ENCODE results near the gene MAF.

The MAF gene

DNA sequence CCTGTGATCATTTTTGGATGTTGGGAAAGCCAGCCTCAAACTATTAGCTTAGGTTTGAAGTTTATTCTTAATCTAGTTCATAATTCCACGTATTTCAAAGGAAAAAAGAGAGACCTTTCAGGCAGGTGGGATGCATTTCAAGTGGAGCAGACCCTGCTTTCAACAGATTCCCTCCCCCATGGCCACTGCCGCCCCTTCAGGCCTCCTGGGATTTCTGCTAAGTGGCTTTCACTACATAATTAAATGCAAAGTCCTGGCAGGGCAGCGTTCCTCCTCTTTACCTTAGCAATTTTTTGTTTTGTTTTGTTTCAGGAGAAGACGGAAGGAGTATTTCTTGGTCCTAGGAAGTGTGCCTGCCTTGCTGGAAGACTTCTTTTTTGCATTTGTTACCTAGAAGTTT is 36.6 kb downstream of the MAF start:
- TF ChIP-seq, protein P1, sequence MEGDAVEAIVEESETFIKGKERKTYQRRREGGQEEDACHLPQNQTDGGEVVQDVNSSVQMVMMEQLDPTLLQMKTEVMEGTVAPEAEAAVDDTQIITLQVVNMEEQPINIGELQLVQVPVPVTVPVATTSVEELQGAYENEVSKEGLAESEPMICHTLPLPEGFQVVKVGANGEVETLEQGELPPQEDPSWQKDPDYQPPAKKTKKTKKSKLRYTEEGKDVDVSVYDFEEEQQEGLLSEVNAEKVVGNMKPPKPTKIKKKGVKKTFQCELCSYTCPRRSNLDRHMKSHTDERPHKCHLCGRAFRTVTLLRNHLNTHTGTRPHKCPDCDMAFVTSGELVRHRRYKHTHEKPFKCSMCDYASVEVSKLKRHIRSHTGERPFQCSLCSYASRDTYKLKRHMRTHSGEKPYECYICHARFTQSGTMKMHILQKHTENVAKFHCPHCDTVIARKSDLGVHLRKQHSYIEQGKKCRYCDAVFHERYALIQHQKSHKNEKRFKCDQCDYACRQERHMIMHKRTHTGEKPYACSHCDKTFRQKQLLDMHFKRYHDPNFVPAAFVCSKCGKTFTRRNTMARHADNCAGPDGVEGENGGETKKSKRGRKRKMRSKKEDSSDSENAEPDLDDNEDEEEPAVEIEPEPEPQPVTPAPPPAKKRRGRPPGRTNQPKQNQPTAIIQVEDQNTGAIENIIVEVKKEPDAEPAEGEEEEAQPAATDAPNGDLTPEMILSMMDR (IDR thresholded peaks at IDR 0.05; ENCODE audit: low read depth, low read length), result no peak
- H3K4me1 ChIP-seq, result no peaks in the 10 kb centered on the region
- no peak for DNase-seq
- no peaks in the 10 kb centered on the region; the same call in 1 of the 2 replicates for H3K9me3 ChIP-seq
- H3K4me3 ChIP-seq (ENCODE audit: low read depth, low read length), result no peak overlapping the region
- no peaks in the 10 kb centered on the region for H3K36me3 ChIP-seq
- no peaks in the 10 kb centered on the region for H3K27me3 ChIP-seq

DNA sequence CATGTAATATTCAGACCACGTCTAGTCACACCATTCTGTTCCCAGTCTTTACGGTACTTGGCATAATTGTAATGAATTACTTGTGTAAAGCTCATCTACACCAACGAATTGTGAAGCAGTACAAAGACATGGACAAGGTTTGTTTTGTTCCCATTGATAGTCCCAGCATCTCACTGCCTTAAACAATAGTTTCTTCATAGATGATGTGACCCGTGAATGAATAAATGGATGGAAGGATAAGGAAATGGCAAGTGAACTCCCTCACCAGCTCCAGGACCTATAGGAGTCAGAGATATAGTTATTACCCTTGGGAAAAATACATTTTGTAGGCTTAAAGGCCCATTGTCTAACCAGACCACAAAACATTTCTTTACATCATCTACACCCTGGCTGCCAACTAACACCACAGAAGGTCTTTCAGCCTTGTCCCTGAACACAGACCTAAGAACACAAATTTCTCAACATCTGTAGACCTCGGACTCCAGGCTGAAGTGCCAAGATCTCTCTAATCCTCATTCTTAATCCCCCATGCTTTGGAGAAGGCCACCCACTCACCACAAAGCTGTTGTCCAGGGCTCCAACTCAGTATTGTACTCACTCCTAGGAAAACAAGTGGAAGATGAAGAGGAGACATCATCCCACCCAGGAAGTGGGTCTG is 38.2 kb downstream of the MAF start:
- H3K4me1 ChIP-seq, result no peaks in the 10 kb centered on the region
- H3K4me3 ChIP-seq (ENCODE audit: low read depth, low read length), result no peak overlapping the region
- H3K36me3 ChIP-seq, result no peaks in the 10 kb centered on the region
- H3K27me3 ChIP-seq, result no peaks in the 10 kb centered on the region
- no peak for DNase-seq
- no peaks in the 10 kb centered on the region for H3K9me3 ChIP-seq
- TF ChIP-seq, protein P1 (IDR thresholded peaks at IDR 0.05; ENCODE audit: low read depth, low read length), result no peak

DNA sequence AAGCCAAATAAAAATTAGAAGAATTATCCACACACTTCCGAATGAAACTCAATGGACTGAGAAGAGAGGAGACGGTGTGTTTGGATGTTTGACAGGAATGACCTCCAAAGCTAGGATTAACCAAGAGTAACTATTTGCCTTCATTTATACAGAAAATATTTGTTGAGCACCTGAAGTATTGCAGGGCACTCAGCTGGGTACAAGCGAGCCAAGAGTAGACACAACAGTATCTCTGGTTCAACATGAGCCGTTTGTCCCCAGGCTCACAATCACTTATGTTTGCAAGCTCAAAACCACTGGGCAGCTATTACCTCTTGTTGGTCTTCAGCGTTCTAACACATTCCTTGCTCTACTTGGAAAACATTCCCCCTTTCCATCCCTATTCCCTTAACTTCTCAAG is 38.8 kb downstream of the MAF start:
- no peak overlapping the region for H3K4me3 ChIP-seq (ENCODE audit: low read depth, low read length)
- H3K36me3 ChIP-seq, result no peaks in the 10 kb centered on the region
- H3K9me3 ChIP-seq, result no peaks in the 10 kb centered on the region
- no peak for DNase-seq
- H3K27me3 ChIP-seq, result no peaks in the 10 kb centered on the region
- H3K4me1 ChIP-seq, result no peaks in the 10 kb centered on the region
- TF ChIP-seq, protein P1 (IDR thresholded peaks at IDR 0.05; ENCODE audit: low read depth, low read length), result no peak

DNA sequence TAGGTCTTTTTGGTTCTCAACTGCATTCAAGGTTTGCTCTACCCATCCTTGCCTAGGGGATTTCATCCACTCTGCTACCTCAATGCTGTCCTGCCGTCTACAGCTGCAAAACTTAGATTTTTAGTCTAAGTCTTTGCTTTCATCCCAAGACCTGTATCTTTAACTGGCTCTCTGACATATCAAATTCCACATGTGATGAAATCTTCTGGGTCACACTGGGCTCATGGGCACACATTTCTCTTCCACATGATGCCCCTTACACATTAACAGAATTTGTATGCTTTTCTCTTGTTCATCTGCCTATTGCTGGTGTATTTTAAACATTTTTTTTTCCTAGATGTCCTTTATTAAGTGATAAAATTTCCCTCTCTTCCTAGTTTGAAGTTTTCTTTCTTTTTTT is 39.6 kb downstream of the MAF start:
- Histone ChIP-seq H3K4me3 (ENCODE audit: low read depth, low read length) (no peak overlapping the region), H3K4me1 (no peaks in the 10 kb centered on the region), H3K9me3 (no peaks in the 10 kb centered on the region), H3K27me3 (no peaks in the 10 kb centered on the region), H3K36me3 (no peaks in the 10 kb centered on the region)
- TF ChIP-seq, protein P1 (IDR thresholded peaks at IDR 0.05; ENCODE audit: low read depth, low read length), result no peak
- no peak for DNase-seq

DNA sequence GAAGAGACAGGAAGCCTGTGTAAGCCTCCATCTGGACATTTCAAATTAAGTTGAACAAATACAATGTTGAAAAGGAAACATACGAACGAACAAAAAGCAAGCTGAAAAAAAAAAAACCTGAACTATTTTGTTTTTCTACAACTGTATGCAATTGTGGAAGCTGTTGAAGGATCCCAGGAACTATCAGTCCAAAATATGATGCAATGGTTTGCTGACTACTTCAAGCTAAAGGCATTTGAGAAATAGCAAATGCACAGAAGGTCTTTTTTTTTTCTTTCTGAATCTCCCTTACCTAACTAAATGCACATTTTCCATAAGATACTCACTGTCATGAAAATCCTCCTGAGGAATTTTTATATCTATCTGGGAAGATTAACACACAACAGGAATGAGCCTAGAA is 40.2 kb downstream of the MAF start:
- Histone ChIP-seq H3K36me3 (no peaks in the 10 kb centered on the region), H3K27me3 (no peaks in the 10 kb centered on the region), H3K4me1 (no peaks in the 10 kb centered on the region), H3K9me3 (no peaks in the 10 kb centered on the region), H3K4me3 (ENCODE audit: low read depth, low read length) (no peak overlapping the region)
- DNase-seq, result no peak
- TF ChIP-seq, protein P1 (IDR thresholded peaks at IDR 0.05; ENCODE audit: low read depth, low read length), result no peak

DNA sequence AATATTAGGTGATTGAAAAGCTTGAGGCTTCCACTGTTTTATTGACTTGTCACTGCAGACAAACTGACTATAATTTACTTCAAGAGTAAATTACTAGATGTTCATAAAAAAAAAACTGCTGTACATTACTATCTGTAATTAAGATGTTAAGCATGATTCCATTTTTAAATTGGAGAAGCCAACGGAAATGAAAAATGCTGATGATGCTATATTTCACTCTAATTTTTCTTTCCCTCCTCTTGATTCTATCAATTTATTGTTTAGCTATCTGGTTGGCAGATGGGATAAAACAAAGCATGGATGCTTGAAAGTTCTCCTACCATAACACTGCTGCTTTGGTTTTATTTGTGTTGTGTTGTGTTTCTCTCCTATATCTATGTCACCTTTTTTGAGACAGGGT is 41.0 kb downstream of the MAF start:
- Histone ChIP-seq H3K27me3 (no peaks in the 10 kb centered on the region), H3K36me3 (no peaks in the 10 kb centered on the region), H3K4me3 (ENCODE audit: low read depth, low read length) (no peak overlapping the region), H3K4me1 (no peaks in the 10 kb centered on the region), H3K9me3 (no peaks in the 10 kb centered on the region)
- TF ChIP-seq, protein P1 (IDR thresholded peaks at IDR 0.05; ENCODE audit: low read depth, low read length), result no peak
- no peak for DNase-seq
